ENCODE data around the gene TNFAIP2. TPM values are rescaled to one million over a fixed set of nuclear protein-coding genes. Genes with fewer than 3 reads are reported as not detected.
"Not testable (repeated sequence)": the region's sequence is repeated elsewhere in the genome, so short reads cannot be mapped to it uniquely, and the experiment has no call there.

The TNFAIP2 gene
- total and polyA plus RNA-seq, 3 experiments from 2014 or later: 0.70 to 1.4 TPM; not detected in 1

DNA sequence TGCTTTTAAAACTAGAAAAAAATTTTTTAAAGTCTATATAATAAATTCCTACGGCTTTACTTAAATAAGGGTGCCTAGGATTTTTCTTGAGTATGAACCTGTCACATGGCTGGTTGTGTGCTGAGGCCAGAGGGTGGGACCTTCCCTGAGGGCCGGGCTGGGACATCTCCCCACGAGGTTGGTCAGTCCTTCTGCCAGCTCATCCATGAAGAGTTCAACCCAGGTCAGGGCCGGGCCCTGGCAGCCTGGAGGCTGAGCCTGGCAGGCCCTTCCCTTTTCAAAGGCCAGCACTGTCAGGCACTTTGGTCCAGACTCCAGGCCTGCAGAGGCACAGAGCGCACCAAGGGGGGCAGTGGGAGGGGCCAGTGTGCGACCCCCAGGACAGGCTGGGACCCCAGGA, 31.7 kb downstream of the TNFAIP2 start:
- Mint-ChIP-seq H3K36me3 (no peaks in the 10 kb centered on the region), H3K27me3 (peaks cover 10 to 11% of the 10 kb centered on the region in 2 donors), H3K9me3 (no peaks in the 10 kb centered on the region), H3K4me1 (peaks cover 0 to under 1% (median 0%) of the 10 kb centered on the region in 3 donors), H3K27ac (peak overlapping the region in 1 of 8 donors; percentile 43), H3K4me3 (no peak overlapping the region)
- Histone ChIP-seq H3K4me3 (ENCODE audit: low read length) (no peak overlapping the region), H3K36me3 (ENCODE audit: insufficient read depth, low read length) (no peaks in the 10 kb centered on the region), H3K27me3 (ENCODE audit: insufficient read depth, low read length, poor library complexity, severe bottlenecking) (no peaks in the 10 kb centered on the region), H3K4me1 (ENCODE audit: insufficient read depth, low read length) (no peaks in the 10 kb centered on the region), H3K9me3 (ENCODE audit: low read length) (no peaks in the 10 kb centered on the region), H3K27ac (ENCODE audit: low read depth, low read length) (no peak overlapping the region)
- POLR2A ChIA-PET: no interaction called here
- DNase-seq: no peak
- CTCF ChIA-PET: no interaction called here

DNA sequence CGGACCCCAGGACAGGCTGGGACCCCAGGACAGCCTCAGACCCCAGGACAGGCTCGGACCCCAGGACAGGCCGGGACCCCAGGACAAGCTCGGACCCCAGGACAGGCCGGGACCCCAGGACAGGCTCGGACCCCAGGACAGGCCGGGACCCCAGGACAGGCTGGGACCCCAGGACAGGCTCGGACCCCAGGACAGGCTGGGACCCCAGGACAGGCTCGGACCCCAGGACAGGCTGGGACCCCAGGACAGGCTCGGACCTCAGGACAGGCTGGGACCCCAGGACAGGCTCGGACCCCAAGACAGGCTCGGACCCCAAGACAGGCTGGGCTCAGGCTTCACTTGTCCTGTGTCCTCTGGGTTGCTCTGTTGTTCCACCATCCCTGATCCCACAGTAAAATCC, 32.2 kb downstream of the TNFAIP2 start:
- H3K9me3 Mint-ChIP-seq; H3K9me3 ChIP-seq (ENCODE audit: low read length); POLR2A ChIA-PET; H3K27ac Mint-ChIP-seq; DNase-seq; H3K4me1 Mint-ChIP-seq; H3K27me3 ChIP-seq (ENCODE audit: insufficient read depth, low read length, poor library complexity, severe bottlenecking); H3K36me3 ChIP-seq (ENCODE audit: insufficient read depth, low read length); H3K36me3 Mint-ChIP-seq; H3K4me3 ChIP-seq (ENCODE audit: low read length); H3K4me3 Mint-ChIP-seq; CTCF ChIA-PET; H3K4me1 ChIP-seq (ENCODE audit: insufficient read depth, low read length); H3K27ac ChIP-seq (ENCODE audit: low read depth, low read length): not testable (repeated sequence)
- H3K27me3 Mint-ChIP-seq: peaks cover 10 to 11% of the 10 kb centered on the region in 2 donors

DNA sequence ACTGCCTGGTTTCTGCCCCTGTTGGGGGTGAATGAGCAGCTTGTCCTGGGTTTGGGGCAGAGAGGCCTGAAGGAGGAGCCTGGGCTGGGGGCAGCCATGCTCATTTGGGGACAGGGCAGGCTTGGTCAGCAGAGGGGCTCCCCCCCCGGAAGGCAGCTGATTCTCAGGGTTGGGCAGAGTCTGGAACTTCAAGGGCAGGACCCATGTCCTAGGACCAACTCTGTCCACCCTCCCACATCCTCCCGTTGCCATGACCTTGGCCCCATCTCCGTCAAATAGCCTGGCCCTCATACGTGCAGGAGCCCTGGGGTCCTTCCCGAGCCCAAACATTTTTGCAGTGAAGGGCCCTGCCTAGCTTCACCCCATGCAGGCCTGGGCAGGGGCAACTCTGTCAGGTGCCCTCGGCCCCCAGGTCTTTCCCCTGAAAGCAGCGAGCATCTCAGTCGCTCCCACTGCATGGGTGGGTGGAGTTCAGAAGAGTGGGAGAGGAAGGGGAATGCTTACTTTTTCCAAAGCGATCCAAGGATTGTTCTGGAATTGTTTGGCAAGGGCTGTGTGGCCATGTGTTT, 32.6 kb downstream of the TNFAIP2 start:
- Histone ChIP-seq H3K4me3 (ENCODE audit: low read length) (no peak overlapping the region), H3K9me3 (ENCODE audit: low read length) (no peaks in the 10 kb centered on the region), H3K4me1 (ENCODE audit: insufficient read depth, low read length) (no peaks in the 10 kb centered on the region), H3K27me3 (ENCODE audit: insufficient read depth, low read length, poor library complexity, severe bottlenecking) (no peaks in the 10 kb centered on the region), H3K36me3 (ENCODE audit: insufficient read depth, low read length) (no peaks in the 10 kb centered on the region), H3K27ac (ENCODE audit: low read depth, low read length) (no peak overlapping the region)
- no peak overlapping the region for H3K27ac Mint-ChIP-seq
- H3K36me3 Mint-ChIP-seq: no peaks in the 10 kb centered on the region
- POLR2A ChIA-PET: no interaction called here
- peaks cover 8% of the 10 kb centered on the region in 2 donors for H3K27me3 Mint-ChIP-seq
- H3K9me3 Mint-ChIP-seq: no peaks in the 10 kb centered on the region
- no peak for DNase-seq
- H3K4me1 Mint-ChIP-seq: peaks cover 0 to 8% (median 2%) of the 10 kb centered on the region in 3 donors
- no peak overlapping the region for H3K4me3 Mint-ChIP-seq
- CTCF ChIA-PET: no interaction called here

DNA sequence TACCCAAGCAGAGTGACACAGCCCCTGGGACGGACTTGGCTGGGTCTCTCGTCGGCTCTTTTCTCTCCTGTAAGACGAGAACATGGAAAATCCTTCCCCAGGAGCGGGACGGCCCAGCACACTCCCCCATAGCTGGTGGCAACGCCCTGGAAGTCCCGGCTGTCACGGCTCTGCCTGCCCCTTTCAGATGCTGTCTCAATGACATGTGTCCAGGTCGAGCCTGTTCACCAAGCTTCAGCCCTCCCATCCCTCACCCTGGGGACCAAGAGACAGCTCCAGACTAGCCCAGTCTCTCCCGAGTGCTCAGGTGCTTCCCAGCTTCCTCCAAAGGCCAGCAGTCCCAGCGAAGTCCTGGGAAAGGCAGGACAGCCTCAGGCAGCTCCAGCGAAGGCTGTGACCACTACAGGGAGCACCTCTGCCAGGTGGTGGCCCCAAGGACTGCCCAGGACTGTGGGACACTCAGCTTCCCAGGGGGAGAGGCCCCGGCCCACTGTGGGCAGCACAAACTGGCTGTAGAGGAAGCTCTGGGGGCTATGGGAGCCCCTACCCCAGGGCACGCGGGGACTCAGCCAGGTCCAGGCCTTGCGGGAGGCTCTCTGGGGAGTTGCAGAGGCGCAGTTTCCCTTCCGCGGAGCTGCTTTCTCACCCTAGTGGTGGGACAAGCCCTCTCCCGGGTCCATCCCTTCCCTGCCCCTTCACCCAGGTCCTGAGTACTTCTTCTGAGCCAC, 33.6 kb downstream of the TNFAIP2 start:
- Mint-ChIP-seq H3K9me3 (no peaks in the 10 kb centered on the region), H3K36me3 (no peaks in the 10 kb centered on the region), H3K4me3 (no peak overlapping the region), H3K27me3 (peaks cover 3 to 7% of the 10 kb centered on the region in 2 donors), H3K4me1 (peaks cover 0 to 16% (median 5%) of the 10 kb centered on the region in 3 donors), H3K27ac (no peak overlapping the region)
- H3K27me3 ChIP-seq (ENCODE audit: insufficient read depth, low read length, poor library complexity, severe bottlenecking): no peaks in the 10 kb centered on the region
- POLR2A ChIA-PET: no interaction called here
- no peak for DNase-seq
- no peaks in the 10 kb centered on the region for H3K4me1 ChIP-seq (ENCODE audit: insufficient read depth, low read length)
- CTCF ChIA-PET: no interaction called here
- H3K4me3 ChIP-seq (ENCODE audit: low read length): no peak overlapping the region
- H3K27ac ChIP-seq (ENCODE audit: low read depth, low read length): no peak overlapping the region
- H3K9me3 ChIP-seq (ENCODE audit: low read length): no peaks in the 10 kb centered on the region
- no peaks in the 10 kb centered on the region for H3K36me3 ChIP-seq (ENCODE audit: insufficient read depth, low read length)

DNA sequence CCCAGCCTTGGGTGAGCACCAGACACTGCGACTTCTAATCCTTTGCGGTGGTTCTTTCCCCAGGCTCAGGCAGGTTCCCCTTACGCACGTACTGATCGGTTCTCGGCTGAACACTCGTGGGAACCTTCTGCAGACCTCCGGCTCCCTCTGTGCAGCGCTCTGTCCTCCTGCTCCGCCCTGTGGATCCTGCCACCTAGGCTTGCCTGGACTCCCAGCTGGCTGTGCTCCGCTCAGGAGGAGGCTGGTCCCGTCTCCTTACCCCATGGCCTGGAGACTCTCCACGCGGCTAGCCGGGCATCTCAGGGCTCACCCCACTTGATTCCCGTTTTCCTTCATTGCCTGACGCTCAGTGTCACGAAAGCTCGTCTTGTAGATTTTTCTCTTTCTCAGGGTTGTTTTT, 34.7 kb downstream of the TNFAIP2 start:
- Histone ChIP-seq H3K9me3 (ENCODE audit: low read length) (no peaks in the 10 kb centered on the region), H3K4me1 (ENCODE audit: insufficient read depth, low read length) (no peaks in the 10 kb centered on the region), H3K4me3 (ENCODE audit: low read length) (no peak overlapping the region), H3K27ac (ENCODE audit: low read depth, low read length) (no peak overlapping the region), H3K36me3 (ENCODE audit: insufficient read depth, low read length) (no peaks in the 10 kb centered on the region), H3K27me3 (ENCODE audit: insufficient read depth, low read length, poor library complexity, severe bottlenecking) (no peaks in the 10 kb centered on the region)
- Mint-ChIP-seq H3K27me3 (peaks cover 2 to 7% of the 10 kb centered on the region in 2 donors), H3K4me3 (no peak overlapping the region), H3K4me1 (peaks cover 0 to 16% (median 5%) of the 10 kb centered on the region in 3 donors), H3K9me3 (no peaks in the 10 kb centered on the region), H3K36me3 (no peaks in the 10 kb centered on the region), H3K27ac (no peak overlapping the region)
- ChIA-PET POLR2A (no interaction called here), CTCF (interaction anchor here (1.5 kb wide), 1 partner anchor 53 kb away, joined by 3 read pairs; no protein-coding TSS in a partner anchor)
- DNase-seq: no peak

DNA sequence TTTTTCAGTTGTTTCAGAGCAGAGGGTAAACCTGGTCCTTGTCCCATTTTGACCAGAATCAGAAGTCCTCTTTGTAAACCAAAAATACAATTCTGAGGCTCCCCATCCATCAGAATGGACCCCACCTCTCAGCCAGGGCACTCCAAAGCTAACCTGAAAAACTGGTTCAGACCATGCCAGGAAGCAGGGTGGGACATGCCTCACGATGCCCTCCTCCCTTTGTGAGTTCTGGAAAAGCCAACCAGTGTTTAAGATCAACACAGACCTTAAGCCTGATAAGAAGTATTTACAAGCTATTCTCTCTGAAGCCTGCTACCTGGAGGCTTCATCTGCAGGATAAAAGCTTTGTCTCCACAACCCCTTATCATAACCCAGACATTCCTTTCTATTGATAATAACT, 35.4 kb downstream of the TNFAIP2 start:
- Histone ChIP-seq H3K4me1 (ENCODE audit: insufficient read depth, low read length) (no peaks in the 10 kb centered on the region), H3K27ac (ENCODE audit: low read depth, low read length) (no peak overlapping the region), H3K27me3 (ENCODE audit: insufficient read depth, low read length, poor library complexity, severe bottlenecking) (no peaks in the 10 kb centered on the region), H3K36me3 (ENCODE audit: insufficient read depth, low read length) (no peaks in the 10 kb centered on the region), H3K9me3 (ENCODE audit: low read length) (no peaks in the 10 kb centered on the region), H3K4me3 (ENCODE audit: low read length) (no peak overlapping the region)
- no peak overlapping the region for H3K4me3 Mint-ChIP-seq
- H3K4me1 Mint-ChIP-seq: peaks cover 0 to 16% (median 5%) of the 10 kb centered on the region in 3 donors
- H3K27ac Mint-ChIP-seq: no peak overlapping the region
- H3K27me3 Mint-ChIP-seq: peaks cover 3 to 7% of the 10 kb centered on the region in 2 donors
- ChIA-PET CTCF (interaction anchor here (1.5 kb wide), 1 partner anchor 53 kb away, joined by 3 read pairs; no protein-coding TSS in a partner anchor), POLR2A (no interaction called here)
- DNase-seq: no peak
- no peaks in the 10 kb centered on the region for H3K9me3 Mint-ChIP-seq
- no peaks in the 10 kb centered on the region for H3K36me3 Mint-ChIP-seq

DNA sequence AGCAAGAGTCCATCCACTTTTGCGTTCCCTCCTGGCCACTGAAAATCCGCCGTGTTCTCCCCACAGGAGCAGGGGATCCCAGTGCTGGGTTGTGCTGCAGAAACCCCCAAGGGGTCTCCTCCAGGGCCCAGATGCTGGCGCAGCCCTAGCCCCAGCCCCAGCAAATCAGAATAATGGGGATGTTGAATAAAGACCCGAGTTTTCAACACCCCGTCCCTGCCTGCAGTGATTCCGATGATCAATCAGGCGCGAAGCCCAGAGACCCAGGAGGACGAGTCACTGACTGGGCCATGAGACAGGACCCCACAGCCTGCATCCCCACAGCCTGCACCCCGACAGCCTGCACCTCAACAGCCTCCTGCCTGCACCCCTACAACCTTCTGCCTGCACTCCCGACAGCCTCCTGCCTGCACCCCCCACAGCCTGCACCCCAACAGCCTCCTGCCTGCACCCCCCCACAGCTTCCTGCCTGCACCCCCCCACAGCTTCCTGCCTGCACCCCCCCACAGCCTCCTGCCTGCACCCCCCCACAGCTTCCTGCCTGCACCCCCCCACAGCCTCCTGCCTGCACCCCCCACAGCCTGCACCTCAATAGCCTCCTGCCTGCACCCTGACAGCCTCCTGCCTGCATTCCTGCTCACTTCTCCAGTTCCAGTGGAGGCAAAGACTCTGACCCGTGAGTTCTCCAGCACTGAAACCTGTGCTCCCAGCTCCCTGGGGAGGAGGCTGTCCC, 37.2 kb downstream of the TNFAIP2 start:
- Histone ChIP-seq H3K9me3 (ENCODE audit: low read length) (no peaks in the 10 kb centered on the region), H3K4me3 (ENCODE audit: low read length) (no peak overlapping the region), H3K27ac (ENCODE audit: low read depth, low read length) (no peak overlapping the region), H3K27me3 (ENCODE audit: insufficient read depth, low read length, poor library complexity, severe bottlenecking) (no peaks in the 10 kb centered on the region), H3K4me1 (ENCODE audit: insufficient read depth, low read length) (no peaks in the 10 kb centered on the region), H3K36me3 (ENCODE audit: insufficient read depth, low read length) (no peaks in the 10 kb centered on the region)
- H3K36me3 Mint-ChIP-seq: no peaks in the 10 kb centered on the region
- CTCF ChIA-PET: no interaction called here
- peaks cover 9 to 15% of the 10 kb centered on the region in 2 donors for H3K27me3 Mint-ChIP-seq
- H3K4me1 Mint-ChIP-seq: peaks cover 0 to 16% (median 5%) of the 10 kb centered on the region in 3 donors
- H3K27ac Mint-ChIP-seq: peak overlapping the region in 1 of 8 donors; percentile 75
- no peak overlapping the region for H3K4me3 Mint-ChIP-seq
- H3K9me3 Mint-ChIP-seq: no peaks in the 10 kb centered on the region
- DNase-seq: peak in 2 of 5 donors; percentile 3 to 26
- POLR2A ChIA-PET: no interaction called here

DNA sequence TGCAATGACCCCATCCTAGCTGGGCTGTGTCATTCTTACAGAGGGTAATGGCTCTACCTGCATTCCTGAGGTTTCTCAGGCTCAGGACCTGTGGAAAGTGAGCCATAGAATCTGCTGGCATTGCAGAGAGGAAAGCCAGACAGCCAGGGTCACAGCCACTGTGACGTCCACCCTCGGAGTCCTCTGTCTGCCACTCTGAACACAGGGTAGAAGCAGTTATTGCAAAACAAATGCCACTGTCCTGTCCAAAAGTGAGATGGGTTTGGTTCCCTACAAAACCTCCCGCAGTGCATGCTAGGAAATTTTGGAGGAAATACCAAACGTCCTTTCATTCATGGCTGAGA, 37.8 kb downstream of the TNFAIP2 start:
- DNase-seq: no peak
- no peak overlapping the region for H3K4me3 ChIP-seq (ENCODE audit: low read length)
- no peaks in the 10 kb centered on the region for H3K27me3 ChIP-seq (ENCODE audit: insufficient read depth, low read length, poor library complexity, severe bottlenecking)
- CTCF ChIA-PET: no interaction called here
- no peaks in the 10 kb centered on the region for H3K4me1 ChIP-seq (ENCODE audit: insufficient read depth, low read length)
- no peak overlapping the region for H3K27ac Mint-ChIP-seq
- H3K27ac ChIP-seq (ENCODE audit: low read depth, low read length): no peak overlapping the region
- peaks cover 0 to 16% (median 5%) of the 10 kb centered on the region in 3 donors for H3K4me1 Mint-ChIP-seq
- no peak overlapping the region for H3K4me3 Mint-ChIP-seq
- POLR2A ChIA-PET: no interaction called here
- no peaks in the 10 kb centered on the region for H3K36me3 ChIP-seq (ENCODE audit: insufficient read depth, low read length)
- H3K9me3 ChIP-seq (ENCODE audit: low read length): no peaks in the 10 kb centered on the region
- H3K9me3 Mint-ChIP-seq: no peaks in the 10 kb centered on the region
- peaks cover 9 to 15% of the 10 kb centered on the region in 2 donors for H3K27me3 Mint-ChIP-seq
- no peaks in the 10 kb centered on the region for H3K36me3 Mint-ChIP-seq
